GM10266 (cell line): Measurements from ENCODE around the gene TRIM56.
"Not testable (repeated sequence)": the region's sequence is repeated elsewhere in the genome, so short reads cannot be mapped to it uniquely, and the experiment has no call there.

Experiments
- DNase-seq: peaks from one replicate; pipeline ENCODE4 v3.0.0; 2012; ENCODE audit errors: extremely low spot score
- TF ChIP-seq, protein P1 (sequence below): IDR thresholded peaks from 2 replicates; pipeline ENCODE4 v1.5.1; 2012; ENCODE audit warnings: mild to moderate bottlenecking, low read depth; ENCODE audit not compliant: control insufficient read depth, insufficient read depth; ENCODE audit errors: missing control alignments

TRIM56 gene

DNA sequence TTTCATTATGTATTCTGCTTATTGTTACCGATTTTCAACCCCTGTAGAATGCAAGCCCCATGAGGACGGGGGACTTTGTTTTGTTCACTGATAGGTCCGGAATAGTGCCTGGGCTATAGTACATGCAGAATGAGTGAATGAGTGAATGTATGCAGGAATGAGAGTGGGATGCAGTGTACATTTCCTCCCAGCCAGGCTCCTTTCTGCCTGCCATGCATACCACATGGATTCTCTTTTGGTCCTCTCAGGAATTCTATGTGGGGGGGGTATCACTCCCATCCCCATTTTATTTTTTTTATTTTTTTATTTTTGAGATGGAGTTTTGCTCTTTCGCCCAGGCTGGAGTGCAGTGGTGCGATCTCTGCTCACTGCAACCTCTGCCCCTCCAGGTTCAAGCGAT, 16.7 kb downstream of the TRIM56 start:
- DNase-seq, result no peak
- TF ChIP-seq, protein P1, sequence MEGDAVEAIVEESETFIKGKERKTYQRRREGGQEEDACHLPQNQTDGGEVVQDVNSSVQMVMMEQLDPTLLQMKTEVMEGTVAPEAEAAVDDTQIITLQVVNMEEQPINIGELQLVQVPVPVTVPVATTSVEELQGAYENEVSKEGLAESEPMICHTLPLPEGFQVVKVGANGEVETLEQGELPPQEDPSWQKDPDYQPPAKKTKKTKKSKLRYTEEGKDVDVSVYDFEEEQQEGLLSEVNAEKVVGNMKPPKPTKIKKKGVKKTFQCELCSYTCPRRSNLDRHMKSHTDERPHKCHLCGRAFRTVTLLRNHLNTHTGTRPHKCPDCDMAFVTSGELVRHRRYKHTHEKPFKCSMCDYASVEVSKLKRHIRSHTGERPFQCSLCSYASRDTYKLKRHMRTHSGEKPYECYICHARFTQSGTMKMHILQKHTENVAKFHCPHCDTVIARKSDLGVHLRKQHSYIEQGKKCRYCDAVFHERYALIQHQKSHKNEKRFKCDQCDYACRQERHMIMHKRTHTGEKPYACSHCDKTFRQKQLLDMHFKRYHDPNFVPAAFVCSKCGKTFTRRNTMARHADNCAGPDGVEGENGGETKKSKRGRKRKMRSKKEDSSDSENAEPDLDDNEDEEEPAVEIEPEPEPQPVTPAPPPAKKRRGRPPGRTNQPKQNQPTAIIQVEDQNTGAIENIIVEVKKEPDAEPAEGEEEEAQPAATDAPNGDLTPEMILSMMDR, result no peak

DNA sequence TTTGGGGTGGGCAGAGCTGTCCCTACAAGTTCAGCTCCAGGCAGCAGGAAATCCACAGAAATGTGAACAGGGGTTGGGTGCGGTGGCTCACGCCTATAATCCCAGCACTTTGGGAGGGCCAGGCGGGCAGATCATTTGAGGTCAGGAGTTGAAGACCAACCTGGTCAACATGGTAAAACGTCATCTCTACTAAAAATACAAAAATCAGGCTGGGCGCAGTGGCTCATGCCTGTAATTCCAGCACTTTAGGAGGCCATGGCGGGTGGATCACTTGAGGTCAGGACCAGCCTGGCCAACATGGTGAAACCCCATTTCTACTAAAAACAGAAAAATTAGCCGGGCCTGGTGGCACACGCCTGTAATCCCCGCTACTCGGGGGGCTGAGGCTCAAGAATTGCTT, 18.4 kb downstream of the TRIM56 start:
- not testable (repeated sequence) for DNase-seq

DNA sequence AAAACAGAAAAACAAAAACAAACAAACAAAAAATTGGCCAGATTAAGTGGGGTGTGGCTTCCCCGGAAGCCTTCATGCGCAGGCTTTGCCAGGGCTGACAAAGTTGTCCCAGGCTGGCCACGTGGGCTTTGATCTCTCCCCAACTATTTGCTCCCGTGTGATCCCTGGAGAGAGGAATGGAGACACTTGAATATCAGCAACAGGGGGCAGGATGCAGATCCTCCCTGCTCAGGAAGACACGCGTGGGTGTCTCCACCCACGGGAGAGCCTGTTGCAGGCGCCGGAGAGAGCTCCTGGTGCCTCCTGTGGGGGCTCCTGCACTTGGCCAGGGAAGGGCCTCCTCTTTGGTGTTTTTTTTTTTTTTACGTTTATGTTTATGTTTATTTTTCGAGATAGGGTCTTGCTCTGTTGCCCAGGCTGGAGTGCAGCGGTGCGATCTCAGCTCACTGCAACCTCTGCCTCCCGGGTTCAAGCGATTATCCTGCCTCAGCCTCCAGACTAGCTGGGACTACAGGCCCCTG, 19.0 kb downstream of the TRIM56 start:
- TF ChIP-seq, protein P1, result no peak
- DNase-seq, result no peak

DNA sequence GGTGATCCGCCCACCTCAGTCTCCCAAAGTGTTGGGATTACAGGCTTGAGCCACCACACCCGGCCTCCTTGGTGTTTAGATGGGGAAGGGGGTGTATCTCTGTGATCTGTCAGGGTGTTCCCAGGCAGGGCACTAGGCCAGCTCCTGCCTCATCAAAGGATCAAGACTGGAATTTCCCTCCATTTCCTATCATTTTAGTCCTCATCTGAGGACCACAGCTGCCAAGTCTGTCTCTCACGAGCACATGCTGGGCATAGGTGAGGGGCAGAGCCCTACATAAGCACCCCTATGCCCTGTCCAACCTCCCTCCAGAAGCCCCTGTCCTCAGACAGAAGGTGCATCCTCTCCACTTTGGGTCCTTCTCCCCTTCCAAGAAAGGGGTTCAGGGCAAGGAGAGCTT, 19.5 kb downstream of the TRIM56 start:
- no peak for DNase-seq
- TF ChIP-seq, protein P1, result no peak

GRCh38 chr7:101105248-101105647, 20.0 kb downstream of the TRIM56 start:
- not testable (repeated sequence) for DNase-seq

GRCh38 chr7:101106386-101106785, 21.1 kb downstream of the TRIM56 start:
- TF ChIP-seq, protein P1, result no peak

DNA sequence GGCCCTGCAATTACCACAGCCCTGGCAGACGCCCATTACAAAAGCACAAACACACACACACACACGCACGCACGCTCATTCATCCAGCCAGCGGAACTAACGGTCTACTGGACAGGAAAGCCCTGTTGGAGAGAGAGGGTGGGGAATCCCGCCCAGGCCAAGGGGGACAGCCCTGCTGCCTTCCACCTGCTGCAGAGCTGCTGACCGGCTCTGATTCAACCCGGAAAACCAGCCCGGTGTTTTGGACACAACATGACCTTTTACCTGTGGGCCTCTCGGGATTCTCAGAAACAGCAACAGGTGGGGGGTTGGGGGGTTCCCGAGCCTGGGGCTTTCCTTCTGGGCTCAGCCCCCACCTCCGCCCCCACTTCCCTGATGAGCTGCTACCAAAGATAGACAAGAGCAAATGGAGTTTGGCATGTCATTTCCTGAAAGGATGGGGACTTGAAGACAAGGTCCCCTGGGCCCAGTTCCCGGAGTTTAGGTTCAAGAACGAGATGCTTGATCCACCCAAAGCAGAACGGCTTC, 23.1 kb downstream of the TRIM56 start:
- TF ChIP-seq, protein P1, result no peak
- DNase-seq, result peak; percentile 62

More at GRCh38 chr7:101106386-101106785, 21.1 kb downstream of the TRIM56 start:
- no peak for DNase-seq

GRCh38 chr7:101108961-101109360, 23.7 kb downstream of the TRIM56 start:
- TF ChIP-seq, protein P1, result no peak
- no peak for DNase-seq
